NCI-H2196 (cell line): Measurements from ENCODE around the gene SMIM38.

ENCODE experiments used
- DNase-seq: peaks from one replicate; lab custom pipeline; 2025; ENCODE audit not compliant: unreplicated experiment; lab: John Stamatoyannopoulos, UW

The SMIM38 gene

DNA sequence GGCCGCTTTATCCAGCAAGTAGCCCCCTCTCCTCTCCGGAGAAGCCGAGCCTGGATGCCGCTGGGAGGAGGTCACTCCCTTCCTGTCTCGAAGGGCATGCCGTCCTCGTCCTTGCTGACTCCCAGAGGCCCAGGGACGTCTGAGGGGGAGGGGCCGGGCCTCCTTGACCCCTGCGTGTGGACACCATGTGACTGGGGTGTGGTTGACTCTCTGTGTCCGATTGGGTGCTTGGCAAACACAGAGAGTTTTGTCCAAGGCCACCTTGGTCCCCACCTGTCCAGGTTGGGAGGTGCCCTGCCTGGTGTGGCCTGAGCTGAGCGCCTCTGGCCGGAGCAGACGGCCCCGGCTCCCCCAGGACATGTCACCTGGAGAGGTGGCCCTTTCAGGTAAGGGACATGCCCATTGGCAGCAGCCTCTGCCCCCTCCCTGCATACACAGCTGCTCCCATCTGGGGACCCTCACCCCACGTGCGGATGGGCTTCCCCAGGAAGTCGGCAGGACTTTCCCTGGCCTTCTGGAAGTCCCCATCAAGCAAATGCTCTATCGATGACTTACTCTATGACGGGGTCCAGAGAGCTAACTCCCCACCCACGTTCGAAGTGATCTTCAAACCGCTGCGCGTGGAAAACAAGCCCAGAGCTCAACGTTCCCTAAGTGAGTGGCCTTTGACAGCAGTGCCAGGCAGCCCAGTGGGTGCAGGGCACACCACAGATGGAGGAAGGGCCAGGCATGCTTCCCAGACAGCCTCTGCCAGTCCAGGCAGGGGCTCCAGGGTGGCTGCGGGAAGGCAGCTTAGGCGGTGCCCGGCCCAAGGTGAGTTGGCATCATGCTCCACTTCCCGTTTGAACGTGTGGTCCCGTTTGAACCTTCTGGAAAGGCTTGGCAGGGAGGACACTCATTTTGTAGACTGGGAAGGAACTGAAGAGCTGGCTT is at the start of gene SMIM38:
TSS of gene SMIM38 (plus strand) at position 634 of the 933 bp plus-strand sequence. CDS start 1,912 bp downstream, outside the sequence.
- no peak for DNase-seq

DNA sequence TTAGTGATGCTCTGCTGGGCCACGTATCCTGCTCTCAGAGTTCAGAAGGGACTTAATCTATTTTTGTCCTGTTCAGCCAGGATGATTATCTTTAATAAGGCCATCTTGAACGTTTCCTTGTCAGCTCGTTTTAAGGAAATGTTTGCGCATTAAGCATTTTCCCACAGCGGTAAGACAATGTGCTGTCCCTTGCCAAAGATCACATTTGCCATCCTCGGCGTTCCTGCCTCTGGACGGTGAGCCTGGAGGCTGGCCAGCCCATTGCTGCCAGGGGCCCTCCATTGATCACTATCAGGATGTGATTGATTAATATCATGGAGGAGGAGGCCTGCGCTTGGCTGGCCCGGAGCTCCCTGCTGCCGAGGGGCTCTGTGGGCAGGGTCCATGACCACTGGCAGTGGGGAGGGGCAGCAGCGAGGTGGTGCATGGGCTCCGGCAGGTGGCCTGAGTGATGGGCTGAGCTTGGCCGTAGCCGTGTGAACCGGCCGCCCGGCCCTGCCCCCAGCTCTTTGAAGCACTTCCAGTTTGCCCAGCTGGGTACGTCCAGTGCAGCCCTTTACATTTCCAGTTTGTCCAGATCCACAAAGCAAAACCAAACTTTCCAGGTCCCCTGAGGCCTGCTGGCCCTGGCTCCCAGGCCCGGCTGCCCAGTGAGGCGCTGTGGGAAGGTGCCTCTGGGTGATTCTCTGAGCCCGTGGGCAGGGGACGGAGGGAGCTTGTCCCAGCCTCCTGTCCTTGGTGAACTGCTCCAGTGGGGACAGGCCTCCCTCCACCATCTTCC is 49.5 kb upstream of the SMIM38 start:
- DNase-seq, result no peak

DNA sequence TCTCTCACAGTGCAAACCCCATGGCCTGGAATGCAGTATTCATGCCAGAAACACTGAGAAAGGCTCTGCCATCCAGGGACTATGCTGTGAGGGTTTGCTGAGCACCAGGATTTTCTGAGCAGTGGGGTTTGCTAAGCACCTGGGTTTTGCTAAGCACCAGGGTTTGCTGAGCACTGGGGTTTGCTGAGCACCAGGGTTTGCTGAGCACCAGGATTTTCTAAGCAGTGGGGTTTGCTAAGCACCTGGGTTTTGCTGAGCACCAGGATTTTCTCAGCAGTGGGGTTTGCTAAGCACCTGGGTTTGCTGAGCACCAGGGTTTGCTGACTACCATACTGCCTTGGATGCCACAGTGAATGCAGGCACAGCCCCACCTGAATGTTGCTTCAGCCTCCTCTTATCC is 48.3 kb upstream of the SMIM38 start:
- DNase-seq, result no peak

DNA sequence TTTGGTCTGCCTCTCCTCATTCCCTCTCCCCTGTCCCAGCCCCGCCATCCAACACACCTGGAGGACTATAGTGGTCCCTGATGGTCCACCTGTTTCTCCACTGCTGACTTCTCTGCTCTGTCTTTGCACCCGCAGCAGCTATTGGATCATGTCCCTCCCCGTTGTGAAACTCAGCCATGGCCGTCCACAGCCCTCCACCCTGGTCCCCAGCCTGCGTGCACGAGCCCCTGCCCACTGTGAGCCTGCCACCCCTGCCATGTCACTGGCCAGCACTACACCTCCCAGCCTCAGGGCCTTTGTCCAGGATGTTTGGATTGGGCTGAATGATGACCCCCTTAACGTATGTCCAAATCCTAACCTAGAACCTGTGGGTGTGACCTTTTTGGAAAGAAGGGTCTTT is 47.7 kb upstream of the SMIM38 start:
- DNase-seq, result no peak

DNA sequence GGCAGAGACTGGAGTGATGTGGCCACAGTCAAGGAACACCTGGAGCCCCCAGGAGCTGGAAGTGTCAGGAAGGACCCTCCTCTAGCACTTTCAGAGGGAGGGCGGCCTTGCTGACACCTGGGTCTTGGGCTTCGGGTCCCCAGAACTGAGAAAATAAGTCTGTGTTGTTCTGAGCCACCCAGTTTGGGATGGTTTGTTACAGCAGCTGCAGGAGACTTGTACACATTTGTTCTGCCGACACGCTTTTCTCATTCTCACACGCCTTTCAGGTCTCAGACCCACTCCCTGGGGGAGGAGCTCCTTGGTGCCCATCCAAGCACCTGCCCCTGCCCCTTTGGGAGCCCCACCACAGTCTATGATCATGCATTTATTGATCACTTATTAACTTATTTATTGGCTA is 47.2 kb upstream of the SMIM38 start:
- DNase-seq, result no peak

DNA sequence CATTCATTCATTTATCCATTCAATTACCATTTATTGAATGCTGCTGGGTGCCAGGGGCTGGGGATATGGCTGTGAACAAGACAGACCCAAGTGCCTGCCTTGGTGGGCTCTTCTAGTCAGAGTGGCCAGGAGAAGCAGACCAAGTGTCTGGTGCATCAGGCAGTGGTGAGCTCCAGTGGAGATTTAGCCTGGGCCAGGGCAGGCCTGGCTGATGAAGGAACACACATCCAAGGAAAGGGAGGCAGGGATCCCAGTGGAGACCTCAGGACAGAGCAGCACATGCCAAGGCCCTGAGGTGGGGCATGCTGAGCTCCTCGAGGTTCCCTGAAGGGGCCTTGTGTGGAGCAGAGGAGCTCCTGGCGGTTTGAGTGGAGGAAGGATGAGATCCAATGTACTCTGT is 46.6 kb upstream of the SMIM38 start:
- no peak for DNase-seq

DNA sequence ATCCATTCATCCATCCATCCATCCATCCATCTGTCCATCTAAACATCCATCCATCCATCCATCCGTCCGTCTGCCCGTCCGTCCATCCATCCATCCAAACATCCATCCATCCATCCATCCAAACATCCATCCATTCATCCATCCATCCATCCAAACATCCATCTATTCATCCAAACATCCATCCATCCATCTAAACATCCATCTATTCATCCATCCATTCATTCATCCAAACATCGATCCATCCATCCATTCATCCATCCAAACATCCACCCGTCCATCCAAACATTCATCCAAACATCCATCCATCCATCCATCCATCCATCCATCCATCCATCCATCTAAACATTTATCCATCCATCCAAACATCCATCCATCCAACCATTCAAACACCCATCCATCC is 45.3 kb upstream of the SMIM38 start:
- no peak for DNase-seq

DNA sequence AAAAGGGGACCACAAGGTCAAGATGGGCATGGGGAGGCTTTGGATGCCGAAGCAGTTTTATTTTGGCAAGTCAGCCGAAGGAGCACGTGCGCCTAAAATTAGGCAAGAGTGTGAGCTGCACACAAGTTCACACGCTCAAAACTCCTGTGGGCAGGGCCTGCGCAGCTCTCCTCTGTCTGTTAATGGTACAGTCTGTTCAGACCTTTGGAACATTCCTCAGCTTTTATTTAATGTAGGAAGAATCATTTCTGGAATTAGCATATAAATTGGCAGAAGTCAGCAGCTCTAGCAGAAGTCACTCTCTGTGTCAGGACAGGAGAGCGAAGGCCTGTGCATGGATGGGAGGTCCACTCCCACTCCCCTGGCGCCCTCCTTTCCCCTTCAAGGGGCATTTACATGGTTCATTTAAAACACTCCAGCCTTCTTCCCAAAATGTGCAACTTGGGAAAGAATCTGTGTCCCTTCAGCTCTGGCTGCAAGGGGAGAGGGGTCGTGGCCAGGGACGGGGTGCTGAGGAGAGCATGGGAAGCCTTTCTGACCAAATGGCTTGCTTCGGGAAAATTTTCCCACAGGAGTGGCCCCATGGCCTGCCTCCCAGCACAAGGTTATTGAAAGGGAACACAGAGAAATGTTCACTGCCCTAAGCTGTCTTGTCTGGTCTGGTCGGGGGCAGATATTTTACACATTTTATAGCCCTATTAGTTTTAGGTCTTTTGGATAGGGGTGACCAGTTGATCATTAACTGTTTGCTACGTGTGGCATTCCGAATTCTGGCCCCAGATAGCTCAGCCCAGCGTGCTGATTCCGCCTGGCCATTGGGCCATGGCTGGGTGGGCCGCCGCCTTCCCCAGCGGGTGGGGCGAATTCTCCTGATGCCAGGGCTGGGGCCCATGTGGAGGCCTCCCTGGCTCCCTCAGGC is 43.9 kb upstream of the SMIM38 start:
- DNase-seq, result no peak

DNA sequence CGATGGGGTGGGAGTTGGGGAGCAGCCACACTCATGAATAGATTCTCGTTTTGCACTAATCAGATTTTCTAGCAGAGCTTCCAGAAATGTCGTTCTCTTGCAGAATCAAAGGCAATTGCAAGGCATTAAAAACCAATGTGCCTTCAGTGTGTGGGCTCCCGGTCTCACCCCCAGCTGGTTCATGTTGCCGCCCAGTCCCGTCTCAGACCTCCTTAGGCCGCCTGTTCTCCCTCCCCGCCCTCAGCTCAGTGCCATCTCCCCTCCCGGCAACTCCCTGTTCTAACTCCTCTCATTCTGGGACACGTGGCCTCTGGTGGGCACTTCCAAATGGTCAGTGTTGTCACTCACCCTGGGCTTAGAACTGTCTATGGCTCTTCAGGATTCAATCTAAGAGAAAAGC is 42.5 kb upstream of the SMIM38 start:
- DNase-seq, result no peak

DNA sequence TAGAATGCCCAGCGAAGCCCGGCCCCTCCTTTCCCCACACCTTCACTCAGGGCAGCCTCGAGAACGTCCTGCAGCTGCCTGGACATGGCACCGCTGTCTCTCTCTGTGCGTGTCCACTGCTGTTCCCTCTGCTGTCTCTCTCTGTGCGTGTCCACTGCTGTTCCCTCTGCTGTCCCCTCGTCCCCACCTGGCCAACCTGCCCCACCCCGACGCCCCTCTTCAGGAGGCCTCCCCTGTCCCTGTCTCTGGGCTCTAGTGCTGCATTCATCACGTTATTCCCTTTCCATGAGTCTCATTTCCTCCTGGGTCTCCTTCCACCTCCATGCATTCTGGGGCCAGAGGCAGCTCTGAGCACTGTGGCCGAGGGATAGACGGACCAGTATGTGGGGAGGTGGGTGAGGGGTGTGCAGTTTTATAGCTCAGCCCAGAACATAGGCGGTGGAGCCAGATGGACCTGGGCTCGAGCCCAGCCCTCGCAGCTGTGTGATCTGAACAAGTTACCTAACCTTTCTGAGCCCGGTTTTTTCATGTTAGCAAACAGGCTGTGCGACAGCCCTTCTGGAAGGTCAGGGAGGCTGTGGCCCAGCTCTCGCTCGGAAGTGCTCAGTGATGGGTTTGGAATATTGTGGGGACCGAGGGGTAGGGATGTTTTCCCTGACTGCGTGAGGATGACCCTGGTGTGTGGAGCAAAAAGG is 41.9 kb upstream of the SMIM38 start:
- no peak for DNase-seq

DNA sequence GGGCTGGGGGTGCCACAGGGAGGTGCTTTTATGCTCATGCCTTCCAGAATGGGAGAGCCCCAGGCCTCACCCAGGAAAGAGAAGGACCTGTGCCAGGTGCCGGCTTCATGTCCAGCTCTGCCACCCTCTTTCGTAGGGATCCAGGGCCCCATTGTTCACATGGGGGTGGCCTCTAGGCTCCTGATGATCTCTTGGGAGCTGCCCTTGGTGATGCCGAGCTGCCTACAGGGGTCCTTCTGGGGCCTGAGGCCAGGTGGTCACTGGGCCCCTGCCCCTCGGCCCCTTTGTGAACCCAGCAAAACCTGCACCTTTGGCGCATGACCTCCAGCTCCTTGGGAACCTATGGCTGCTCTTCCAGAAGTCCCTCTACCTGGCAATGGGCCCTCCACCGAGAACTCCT is 41.4 kb upstream of the SMIM38 start:
- no peak for DNase-seq

DNA sequence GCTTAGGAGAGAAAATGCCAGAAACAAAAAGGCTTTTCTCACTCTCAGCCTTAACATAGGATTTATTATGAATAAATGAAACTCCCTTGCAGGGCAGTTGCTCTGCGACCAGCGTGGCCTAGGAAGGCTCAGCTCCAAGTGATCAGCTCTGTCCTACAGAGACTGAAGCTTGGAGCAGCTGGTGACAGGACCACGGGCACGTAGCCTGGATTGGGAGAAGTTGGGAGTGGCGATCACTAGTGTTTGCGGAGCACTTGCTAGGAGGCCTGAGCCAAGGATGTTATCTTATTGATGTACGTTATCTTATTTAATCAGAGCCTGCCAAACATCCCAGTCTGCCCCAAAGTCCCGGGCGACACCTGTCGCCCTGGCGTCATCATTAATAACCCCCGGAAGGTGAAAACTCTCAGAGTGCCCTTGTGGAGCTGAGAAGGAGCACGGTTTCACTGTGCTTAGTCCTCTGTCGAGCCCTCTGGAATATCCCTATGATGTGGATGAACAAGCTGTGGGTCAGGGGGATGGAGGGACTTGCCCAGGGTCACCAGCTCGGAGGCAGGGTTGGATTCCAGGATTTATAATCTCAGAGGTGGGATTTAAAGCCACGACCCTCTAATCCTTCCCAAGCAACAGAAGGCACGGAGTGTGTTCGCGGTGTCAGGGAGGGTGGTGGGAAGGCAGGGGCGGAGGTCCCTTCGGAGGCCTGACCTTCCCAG is 40.8 kb upstream of the SMIM38 start:
- peak; percentile 25 for DNase-seq

DNA sequence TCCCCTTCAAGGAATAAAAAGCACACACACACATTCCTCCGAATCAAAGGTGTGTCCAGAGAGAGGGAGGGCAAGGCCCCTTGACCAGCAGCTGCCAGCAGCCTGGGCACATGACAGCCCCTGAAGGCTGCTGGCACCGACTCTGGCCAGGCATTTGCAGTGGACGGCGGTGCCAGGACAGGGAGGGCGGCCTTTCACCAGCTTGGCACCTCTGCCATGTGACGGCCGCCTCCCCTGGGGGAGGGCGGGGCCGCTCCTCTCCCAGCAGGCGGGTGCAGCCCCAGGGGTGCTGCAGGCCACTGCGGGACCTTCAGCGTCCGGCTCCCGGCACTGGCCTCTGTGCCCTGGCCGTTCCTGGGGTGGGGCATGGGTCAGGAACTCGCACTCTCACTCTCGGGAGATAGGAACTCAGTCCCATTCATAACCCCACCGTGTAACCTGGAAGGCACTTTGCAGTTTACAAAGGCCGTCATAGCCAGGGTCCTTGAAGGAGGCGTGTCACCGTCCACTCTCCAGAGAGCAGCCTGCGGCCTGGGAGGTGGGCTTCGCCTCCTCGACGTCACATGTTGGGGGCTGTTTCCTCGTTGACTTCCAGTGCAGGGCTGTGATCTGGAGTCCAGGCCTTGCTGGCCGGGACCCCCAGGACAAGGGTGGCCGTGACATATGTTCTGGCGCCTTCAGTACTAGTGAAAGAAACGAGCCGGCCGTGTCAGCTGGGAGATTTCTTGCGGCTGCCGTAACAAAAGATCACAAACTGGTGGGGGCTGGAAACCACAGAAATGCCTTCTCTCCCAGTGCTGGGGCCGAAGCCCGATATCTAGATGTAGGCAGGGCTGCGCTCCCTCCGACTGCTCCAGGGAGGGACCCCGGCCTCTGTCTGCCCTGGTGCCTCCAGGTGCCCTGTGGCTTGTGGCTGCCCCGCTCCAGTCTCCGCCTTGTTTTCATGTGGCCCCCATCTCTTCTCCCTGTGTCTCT is 39.9 kb upstream of the SMIM38 start:
- peak; percentile 52 for DNase-seq

DNA sequence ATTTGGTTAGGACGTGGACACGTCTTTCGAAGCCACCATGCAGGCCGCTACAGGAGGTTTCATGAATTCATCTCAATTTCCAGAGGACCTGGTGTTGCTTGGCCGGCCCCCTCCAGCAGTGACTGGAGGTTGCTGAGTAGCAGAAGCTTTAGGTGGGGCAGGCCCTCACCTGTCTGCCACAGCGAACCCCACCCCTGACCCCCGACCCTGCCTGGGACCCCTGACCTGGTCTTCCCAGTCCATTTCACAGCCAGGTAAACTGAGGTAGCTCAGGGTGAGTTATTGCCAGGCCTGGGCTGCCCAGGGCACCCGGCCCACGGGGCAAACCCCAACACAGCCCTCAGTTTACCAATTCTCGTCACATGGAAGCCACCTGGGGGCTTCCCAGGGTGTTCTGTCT is 39.1 kb upstream of the SMIM38 start:
- no peak for DNase-seq

DNA sequence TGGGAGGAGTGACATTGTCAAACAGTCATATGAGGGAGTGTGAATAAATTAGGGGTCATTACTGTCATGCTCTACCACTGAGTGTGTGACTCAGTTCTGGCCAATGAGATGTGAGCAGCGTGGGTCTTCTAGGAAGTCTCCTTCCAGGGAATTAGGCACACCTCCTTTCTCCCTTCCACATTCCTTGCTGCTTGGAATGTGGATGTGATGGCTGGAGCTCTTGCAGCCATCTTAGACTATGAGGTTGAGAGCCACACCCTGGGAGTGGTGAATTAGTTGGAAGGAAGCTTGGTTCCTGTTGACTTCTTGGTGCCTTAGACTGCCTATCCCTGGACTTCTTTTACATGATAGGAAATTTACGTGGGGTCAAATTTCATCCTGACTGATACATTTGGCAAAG is 36.5 kb upstream of the SMIM38 start:
- no peak for DNase-seq

DNA sequence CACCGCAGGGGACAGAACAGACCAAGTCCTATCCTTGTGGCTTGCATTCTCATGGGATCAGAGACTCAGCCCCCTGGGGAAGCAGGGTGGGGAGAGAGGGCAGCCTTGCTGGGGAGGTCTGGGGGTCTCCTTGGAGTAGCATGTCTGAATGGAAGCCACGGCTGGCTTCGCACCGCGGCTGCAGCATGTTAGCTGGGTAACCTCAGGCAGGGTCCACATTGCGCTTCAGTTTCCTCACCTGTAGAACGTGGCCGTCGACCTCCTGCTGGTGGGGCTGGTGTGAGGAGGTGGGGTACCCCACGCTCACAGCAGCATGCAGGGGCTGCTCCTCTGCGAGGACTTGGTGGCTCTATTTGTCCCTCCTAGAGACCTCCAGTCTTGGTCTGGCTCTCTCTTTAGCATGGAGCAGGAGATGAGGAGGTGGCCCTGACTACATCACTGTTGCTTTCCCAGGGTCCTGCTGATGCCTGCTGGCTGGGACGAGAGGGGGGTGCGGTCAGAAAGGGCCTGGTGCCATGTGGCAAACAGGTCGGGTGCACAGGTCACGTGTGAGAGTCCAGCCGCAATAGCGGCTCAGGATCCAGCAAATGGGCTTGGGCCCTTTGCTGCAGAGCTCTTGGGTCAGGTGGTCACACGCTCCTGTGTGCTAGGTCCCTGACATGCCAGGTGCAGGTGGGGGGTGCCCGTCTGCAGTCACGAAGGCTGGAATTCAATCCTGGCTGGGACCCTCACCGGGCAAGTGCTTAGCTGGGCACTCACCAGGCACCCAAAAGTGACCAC is 35.4 kb upstream of the SMIM38 start:
- DNase-seq, result no peak

DNA sequence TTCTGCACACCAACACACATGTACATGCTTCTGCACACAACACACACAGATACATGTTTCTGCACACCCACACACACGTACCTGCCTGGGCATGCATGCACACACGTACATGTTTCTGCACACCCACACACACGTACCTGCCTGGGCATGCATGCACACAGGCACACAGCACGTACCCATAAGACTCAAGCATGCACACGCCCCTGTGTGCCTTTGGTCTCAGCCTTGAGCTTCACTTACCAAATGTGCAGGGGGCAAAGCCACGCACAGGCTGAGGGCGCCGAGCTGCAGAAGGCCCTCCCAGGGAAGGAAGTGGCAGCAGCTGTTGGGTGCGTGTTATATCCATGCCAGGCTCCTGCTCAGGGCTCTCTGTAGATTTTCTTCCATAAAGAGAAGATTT is 34.7 kb upstream of the SMIM38 start:
- DNase-seq, result no peak
